ENCODE measurements around the gene RGS1.

Gene RGS1

DNA sequence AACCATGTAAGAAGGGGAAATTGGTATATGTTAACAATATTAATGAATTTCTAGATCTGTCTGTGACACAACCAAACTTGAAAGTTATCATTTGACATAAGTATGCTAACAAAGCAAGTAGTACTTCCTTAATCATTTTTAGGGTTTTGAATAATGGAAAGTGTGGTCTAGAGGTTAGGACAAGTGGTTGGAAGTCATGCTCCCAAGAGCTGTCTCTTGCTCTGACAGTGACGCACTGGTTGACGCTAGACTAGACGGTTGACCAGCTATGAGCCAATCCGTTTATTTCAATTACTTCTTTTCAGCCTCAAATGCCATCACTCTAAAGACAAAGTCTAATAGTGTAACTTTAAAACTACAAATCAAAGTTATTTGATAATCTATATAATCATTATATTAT, 20.7 kb upstream of the RGS1 start:
- no peak for DNase-seq

DNA sequence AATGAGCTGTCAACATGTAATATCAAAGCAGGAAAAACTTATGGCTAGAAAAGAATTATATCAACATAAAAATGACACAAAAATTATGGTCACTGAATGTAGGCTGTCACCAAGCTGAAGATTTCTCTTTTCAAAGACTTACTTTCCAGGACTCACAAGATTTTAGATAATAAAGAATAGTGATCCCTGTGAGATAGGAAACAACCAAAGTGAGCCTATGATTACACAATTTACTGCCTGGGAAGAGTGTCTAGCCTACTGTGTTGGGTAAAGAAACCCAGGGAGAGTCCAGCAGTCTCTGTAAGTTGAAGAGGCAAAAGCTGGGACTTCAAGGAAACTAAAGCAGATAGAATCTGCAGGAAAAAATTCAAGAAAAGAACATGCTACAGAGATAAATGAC, 20.2 kb upstream of the RGS1 start:
- DNase-seq, result no peak

DNA sequence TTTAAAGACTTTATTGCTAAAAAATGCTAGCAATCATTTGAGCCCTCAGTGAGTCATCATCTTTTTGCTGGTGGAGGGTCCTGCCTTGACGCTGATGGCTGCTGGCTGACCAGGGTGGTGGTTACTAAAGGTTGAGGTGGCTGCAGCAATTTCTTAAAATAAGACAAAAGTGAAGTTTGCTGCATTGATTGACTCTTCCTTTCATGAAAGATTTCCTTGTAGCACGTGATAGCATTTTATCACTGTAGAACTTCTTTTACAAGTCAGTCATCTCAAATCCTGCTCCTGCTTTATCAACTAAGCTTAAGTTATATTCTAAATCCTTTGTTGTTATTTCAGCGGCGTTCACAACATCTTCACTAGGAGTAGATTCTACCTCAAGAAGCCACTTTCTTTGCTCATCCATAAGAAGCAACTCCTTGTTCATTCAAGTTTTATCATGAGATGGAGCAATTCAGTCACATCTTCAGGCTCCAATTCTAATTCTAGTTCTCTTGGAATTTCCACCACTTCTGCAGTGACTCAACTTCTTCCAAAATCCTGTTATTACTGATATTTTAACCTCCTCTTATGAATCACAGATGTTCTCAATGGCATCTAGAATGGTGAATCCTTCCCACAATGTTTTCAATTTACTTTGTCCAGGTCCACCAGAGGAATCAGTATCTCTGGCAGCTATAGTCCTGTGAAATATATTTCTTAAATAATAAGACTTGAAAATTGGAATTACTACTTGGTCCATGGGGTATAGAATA, 17.6 kb upstream of the RGS1 start:
- no peak for DNase-seq

DNA sequence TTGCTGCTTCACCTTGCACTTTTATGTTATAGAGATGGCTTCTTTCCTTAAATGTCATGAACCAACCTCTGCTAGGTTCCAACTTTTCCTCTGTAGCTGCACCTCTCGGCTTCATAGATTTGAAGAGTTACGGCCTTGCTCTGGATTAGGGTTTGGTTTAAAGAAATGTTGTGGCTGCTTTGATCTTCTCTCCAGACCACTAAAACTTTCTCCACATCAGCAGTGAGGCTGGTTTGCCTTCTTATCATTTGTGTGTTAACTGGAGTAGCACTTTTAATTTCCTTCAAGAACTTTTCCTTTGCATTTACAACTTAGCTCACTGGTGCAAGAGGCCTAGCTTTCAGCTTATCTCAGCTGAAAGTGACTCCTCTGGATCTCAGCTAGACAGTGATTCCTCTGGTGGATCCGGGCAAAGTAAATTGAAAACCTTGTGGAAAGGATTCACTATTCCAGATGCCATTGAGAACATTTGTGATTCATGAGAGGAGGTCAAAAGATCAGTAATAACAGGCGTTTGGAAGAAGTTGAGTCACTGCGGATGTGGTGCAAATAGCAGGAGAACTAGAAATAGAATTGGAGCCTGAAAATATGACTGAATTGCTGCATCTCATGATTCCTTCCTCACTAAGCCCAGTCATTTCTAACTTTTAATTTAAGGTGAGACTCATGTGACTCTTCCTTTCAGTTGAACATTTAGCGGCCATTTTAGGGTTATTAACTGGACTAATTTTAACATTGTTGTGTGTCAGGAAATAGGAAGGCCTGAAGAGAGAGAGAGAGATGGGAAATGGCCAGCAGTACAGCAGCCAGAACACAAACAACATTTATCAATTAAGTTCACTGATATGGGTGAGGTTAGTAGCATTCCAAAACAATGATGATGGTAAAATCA, 16.2 kb upstream of the RGS1 start:
- no peak for DNase-seq

DNA sequence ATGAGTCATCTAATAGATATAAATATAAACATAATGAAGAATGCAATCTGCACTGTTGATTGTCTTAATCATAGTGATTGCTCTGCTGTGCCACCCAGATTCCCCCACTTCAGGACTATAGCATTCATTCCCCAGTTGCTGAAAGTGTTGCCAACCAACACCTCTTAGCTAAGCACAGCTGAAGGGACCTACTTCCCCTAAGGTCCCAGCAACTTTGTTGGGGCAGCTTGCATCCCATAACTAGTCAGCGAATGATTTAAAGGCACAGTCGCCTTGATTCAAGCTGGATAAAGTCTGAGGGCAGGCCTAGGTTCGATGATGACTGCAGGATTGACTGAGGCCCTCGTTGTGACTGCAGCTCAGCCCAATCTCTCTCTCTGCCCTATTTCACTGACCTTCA, 14.3 kb upstream of the RGS1 start:
- no peak for DNase-seq

DNA sequence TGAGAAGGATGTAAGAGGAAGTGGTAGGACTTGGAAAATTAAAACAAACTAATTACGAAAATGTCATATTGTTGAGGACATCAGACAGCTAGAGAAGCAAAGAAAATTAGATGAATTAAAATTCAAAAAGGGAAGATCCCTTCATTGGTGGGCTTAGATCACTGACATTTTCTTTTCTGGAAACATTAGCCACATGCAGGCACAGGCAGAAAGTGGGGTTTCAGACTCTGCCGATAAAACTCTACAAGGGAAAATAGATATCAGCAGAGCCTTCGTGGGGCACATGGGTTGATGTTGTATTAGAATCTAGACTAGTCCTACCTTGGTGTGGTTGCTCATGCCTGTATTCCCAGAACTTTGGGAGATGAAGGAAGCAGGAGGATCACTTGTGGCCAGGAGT, 12.4 kb upstream of the RGS1 start:
- no peak for DNase-seq

DNA sequence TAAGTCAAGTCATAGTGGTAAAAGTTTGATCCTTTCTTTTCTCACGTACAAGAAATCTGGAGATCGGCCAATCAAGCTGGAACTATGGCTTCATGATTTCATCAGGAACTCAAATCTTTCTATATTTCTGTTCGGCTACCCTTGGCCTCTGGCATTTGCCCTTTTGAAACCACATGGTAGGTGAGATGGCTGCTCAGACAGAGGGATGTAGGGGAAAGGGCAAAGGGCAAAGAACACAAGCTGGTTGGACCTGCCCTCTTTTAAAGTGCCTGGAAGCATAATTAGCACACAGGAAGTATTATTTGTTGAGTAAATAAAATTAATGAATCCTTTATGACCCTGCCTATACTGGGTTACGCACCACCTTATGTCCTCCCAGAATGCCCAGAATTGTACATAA, 11.5 kb upstream of the RGS1 start:
- no peak for DNase-seq

DNA sequence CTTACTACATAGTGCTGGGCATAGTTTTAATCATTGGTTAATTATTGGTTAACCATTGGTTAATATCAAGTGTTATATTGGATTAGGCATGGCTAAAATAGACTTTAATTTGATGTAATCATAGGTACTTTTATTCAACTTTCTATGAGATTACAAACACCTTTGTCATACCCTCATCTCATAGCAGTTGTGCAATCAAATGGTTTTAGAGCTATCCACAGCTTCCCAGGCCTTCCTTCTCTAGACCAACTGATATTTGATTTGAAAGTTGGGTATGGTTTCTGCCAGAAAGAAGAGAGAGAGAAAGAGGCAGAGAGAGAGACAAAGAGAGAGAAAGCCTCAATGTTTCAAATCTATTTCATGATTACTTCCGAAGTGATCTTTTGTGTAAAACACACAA, 9.6 kb upstream of the RGS1 start:
- no peak for DNase-seq

DNA sequence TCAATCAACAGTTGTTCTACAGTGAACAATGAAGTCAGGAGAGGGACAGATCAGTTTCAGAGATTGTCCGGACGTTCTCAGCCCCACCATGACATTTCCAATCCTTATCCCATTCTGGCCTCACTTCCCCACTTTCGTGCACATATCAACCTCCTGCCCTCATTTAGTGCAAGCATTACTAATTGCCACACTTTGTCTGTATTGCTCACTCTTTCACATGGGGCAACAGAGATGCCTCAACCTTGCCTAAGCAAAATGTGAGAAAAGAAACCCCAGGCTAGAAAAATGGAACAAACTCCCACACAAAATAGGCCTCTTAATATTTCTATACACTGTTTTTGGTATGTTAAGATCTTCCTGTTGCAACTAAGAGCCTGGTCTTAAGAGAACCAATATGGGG, 8.9 kb upstream of the RGS1 start:
- no peak for DNase-seq

DNA sequence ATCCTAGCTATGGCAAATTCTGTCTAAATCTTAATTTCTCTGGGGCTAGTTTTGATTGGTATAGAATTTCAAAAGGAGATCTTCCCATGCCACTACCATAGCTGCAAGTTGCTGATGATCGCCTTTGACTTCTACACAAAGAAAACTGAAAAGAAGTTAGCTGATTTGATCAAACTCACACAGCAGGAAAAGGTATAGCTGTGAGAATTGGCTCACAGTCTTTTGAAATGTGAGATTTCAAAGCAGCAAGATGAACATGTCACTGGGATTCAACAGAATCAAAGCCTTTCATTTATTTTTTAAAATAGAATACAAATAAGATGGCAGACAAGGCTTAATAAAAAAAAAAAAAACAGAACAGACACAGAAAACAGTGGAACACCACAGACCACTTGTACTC, 7.5 kb upstream of the RGS1 start:
- DNase-seq, result no peak

DNA sequence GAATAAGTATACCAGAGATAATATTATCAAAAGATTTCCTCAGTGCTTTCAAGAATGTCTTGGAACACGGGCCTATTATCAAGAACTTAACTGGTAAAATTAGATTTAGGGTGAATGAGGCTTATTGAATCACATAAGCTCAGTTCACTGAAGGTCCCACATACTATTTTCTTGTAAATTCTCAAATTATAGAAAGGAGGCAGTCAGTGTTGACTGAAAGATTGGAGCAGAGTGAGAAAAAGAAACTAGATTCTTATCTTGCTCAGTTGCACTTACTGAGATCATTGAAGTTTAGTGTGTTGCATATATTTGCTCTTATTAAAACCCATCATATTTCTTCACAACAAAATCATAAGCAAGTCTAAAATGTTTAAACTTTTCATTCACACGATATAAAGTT, 3.9 kb upstream of the RGS1 start:
- no peak for DNase-seq

DNA sequence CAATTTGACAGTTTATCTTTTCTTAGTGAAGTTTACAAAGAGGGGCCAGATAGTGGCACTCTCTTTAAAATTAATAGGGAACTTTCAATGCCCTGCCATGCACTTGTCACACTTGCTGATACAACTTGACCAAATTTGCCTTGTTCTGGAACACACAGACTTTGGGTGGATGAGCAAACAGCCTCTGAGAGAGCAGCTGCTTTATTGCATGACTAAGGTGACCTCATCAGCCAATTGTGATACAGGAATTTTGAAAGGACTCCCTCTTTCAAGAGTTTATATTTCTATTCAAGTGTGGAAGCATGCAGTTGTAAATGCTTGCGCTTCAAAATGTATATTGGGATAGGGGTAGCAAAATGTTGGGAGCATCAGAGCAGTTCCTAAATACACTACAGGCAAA, 2.1 kb upstream of the RGS1 start:
- no peak for DNase-seq

DNA sequence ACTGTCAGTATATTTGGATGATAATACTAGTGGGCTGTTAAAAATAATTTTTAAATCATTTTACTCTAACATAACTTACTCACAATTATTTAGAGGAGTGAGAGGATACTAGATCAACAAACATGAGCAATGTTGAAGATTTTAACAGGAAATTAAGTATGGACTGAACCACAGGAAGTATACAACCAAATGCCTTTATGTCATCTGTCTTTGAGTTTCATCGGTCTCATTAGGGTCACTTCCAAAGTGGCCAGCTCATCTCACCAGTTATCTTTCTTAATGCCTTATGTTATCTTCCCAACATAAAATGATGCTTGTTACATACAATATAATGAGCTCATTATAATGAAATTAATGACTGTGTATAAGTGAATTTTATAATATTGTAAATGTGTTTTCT, 1.5 kb upstream of the RGS1 start:
- no peak for DNase-seq

DNA sequence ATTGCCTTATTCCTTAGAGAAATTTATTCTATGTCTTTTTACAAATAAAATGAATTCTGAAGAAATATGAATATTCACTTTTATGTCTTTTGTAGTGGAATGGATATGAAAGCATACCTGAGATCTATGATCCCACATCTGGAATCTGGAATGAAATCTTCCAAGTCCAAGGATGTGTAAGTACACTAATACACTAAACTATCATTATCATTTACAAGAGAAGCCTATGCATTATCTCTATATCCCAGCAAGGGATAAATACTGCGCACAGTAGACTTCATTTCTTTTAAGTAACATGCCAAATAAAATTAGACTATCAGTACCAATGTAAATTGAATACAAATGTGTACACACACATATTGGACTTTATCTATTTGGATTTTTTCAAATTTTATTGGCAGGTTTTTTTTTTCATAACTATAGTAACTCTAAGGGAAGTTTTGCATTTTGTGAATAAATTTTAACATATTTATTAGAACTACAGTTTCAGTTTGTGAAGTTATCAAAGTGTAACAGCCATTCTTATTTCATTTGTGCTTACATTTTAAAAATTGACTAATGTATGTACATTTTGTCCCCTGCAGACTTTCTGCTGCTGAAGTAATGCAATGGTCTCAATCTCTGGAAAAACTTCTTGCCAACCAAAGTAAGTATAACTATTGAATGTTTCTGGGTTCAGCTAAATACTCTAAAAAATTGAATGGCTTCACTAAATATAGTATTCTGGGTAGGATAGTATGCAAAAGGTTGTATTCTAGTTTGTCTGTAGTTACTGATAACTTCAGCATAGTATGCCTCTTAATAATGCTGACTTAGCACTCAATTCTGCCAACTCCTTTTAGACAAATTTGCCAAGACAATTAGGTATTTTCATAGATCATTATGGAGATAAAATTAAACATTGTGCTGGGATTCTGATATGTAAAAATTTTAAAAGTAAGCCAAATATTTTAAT, 894 bp downstream of the RGS1 start:
- no peak for DNase-seq

DNA sequence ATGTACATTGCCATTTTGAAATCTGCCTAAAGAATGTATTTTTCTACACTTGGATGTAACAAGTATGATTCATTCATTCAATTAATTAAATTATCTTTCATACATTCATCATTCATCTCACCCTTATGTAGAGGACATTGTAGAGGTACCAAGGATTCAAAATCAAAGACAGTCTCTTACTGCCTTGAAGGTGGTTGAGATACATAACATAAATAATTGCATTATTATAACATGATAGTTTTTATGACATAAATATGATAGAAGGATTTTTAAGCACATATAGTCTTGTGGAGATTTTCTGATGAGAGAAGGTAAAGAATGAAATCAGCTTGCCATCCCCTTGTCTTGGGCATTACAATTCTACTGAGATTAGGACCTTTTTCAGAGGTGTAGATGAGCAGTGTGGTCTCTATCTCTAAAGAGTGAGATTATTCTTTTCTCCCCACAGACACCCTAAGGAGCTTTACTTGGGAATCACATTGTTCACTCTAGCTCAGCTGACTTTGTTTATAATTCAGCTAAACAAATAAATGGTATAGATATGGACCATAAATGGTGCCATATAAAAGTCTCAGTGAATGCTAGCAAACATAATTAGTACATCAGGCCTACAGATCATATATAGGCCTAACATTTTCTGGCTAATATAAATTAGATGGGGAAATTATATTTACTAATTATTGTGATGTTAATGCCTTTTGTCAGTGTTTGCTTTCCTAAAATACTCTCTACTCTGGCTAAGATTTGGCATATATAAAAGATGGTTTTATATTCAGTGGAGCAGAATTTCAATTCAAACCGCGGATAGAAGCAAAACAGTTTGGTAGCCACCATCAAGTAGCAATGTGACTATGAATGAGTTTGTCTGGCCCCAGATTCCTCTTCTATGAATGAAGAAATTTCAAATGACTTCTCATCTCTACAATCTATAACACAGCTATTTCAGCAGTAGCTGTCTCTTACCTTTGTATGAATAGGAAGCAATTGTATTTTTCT, 1.9 kb downstream of the RGS1 start:
- DNase-seq, result no peak

DNA sequence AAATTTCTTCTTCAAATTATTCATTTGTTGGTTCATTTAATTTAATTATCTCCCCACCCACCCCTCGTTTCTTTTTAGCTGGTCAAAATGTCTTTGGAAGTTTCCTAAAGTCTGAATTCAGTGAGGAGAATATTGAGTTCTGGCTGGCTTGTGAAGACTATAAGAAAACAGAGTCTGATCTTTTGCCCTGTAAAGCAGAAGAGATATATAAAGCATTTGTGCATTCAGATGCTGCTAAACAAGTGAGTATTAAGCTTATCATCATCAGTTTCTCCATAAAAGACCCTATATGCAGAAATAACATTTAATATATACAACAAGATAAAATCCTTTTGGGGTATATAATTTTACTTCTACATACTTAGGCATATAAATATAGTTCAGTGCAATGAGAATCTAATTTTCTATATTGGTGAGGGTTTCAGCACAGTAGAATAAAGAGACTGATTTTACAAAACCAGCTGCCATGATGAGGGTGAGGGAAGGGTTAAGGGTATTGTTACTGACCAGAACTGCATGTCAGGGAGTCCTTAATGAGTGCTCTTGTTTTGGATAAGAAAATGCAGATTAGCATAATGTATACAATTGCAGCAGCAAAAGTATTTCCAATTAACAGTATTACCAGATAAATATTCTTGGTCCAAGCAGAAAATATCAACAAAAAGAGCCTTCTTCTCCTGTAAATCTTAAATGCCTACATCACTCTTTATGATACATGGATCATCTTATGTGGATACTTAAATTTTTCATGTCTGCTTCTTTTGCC, 2.8 kb downstream of the RGS1 start:
- DNase-seq, result no peak

DNA sequence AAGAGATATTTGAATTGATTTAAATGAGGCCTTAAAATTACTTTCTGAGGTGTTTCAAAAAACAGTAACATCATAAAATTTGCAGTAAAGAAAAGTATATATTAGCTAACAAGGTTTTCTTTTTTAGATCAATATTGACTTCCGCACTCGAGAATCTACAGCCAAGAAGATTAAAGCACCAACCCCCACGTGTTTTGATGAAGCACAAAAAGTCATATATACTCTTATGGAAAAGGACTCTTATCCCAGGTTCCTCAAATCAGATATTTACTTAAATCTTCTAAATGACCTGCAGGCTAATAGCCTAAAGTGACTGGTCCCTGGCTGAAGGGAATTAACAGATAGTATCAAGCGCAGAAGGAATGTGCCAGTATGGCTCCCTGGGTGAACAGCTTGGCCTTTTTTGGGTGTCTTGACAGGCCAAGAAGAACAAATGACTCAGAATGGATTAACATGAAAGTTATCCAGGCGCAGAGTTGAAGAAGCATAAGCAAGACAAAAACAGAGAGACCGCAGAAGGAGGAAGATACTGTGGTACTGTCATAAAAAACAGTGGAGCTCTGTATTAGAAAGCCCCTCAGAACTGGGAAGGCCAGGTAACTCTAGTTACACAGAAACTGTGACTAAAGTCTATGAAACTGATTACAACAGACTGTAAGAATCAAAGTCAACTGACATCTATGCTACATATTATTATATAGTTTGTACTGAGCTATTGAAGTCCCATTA, 3.6 kb downstream of the RGS1 start:
- no peak for DNase-seq

DNA sequence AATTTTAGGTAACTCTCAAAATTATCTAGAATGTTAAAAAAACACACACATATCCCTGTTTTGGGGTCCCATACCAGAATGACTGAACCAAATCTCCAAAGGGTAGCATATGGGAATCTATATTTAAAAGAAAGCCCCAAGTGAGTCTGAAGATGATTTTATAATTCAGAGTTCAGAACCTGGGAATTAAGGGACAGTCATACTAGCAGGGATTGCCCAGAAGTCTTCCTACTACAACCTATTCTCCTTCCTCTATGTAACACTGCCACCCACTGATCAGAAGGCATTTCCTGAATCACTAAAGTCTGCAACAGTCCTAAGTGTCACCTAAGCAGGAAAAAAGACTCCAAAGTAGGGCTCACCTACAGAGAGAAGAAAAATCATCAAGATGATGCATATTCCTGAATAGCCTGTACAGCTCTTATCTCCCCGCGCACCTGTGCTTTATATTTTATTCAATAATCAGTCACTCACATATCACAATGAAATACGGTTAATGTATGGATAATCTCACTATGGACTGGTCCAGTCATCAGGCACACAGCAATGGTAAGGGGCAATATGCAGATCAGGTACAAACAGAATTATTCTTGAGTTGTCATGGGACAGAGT, 4.9 kb downstream of the RGS1 start:
- DNase-seq, result no peak

DNA sequence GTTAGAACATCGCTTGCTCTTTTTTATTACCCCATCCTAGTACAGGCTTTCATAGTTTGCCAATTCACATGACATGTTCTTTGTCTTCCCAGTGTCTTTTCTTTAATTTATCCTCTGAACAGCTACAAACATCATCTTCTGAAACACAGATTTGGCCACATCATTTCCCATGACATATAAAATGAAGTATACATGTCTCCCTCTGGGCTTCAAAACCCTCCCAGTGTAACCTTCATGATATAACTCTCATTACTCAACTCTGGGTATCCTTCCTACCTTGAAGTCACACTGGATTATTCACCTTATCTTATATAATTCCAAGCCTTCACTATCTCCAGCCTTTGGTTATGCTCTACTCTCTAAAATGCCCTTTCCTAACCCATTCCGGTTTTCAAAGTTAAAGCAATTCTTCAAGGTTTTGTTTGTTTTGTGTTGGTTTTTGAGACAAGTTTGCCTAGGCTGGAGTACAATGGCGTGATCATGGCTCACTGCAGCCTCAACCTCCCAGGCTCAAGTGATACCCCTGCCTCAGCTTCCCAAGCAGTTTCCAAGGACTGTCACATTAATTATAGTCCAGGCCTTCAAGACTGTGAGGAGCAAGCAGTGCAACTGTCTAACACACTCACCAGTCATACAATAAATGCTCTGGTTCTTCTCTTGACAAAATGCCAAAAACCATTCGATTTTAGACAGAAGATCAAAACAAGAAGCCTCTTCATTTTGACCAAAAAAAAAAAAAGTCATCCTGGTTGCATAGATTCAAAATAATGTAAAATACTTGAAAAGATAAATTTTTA, 5.8 kb downstream of the RGS1 start:
- DNase-seq, result no peak

All from activated naive CD4-positive, alpha-beta T cell (primary cell).